Stomach (tissue), 19 donors: Measurements from ENCODE around the gene C2CD4D. TPM values are rescaled to one million over a fixed set of nuclear protein-coding genes. Genes with fewer than 3 reads are reported as not detected.
"Not testable (repeated sequence)": the region's sequence is repeated elsewhere in the genome, so short reads cannot be mapped to it uniquely, and the experiment has no call there.

Experiments
- DNase-seq, 2 donors: peaks; one replicate each; pipeline versions ENCODE4 v3.0.0 to v3.0.0-alpha.2; 2013 to 2019
- H3K27ac ChIP-seq, 5 donors: fragments of 200-600 bp in 4 of 5; sonication (generic) in 4 of 5; one replicate each; pipeline ENCODE4 v1.5.1; 2013 to 2019; ENCODE audit warnings: mild to moderate bottlenecking in 1 of 5, moderate library complexity in 1 of 5
- H3K27me3 ChIP-seq, 3 donors: fragments of 200-600 bp; sonication (generic); one replicate each; pipeline ENCODE4 v1.5.1; 2017 to 2019; ENCODE audit warnings: mixed run types in 1 of 3
- H3K36me3 ChIP-seq, 4 donors: fragments of 200-600 bp; sonication (generic); 1 replicate in 3 of 4; 2 replicates in 1 of 4; pipeline ENCODE4 v1.5.1; 2016 to 2019
- H3K4me1 ChIP-seq, 4 donors: fragments of 200-600 bp; sonication (generic); one replicate each; pipeline ENCODE4 v1.5.1; 2016 to 2019
- H3K4me3 ChIP-seq, 4 donors: fragments of 200-600 bp; sonication (generic) in 3 of 4; one replicate each; pipeline ENCODE4 v1.5.1; 2016 to 2019; ENCODE audit warnings: mild to moderate bottlenecking in 1 of 4
- H3K9me3 ChIP-seq, 4 donors: fragments of 200-600 bp; sonication (generic); one replicate each; pipeline ENCODE4 v1.5.1; 2016 to 2019
- CTCF ChIP-seq, 7 experiments: fragments of 450-650 bp in 4 of 7; fragments of 200-600 bp in 3 of 7; sonication (generic) in 3 of 7; IDR thresholded peaks; one replicate each; pipeline ENCODE4 v1.5.1; 2016 to 2019; ENCODE audit warnings: antibody characterized with exemption in 7 of 7, control low read depth in 2 of 7, mild to moderate bottlenecking in 1 of 7
- EP300 ChIP-seq: sonication (generic); formaldehyde crosslinking; IDR thresholded peaks from one replicate; pipeline ENCODE4 v1.6.1; 2017; ENCODE audit warnings: antibody characterized with exemption
- POLR2A ChIP-seq, 4 donors: fragments of 450-650 bp; IDR thresholded peaks; one replicate each; pipeline ENCODE4 v1.6.1; 2016; ENCODE audit warnings: antibody characterized with exemption in 4 of 4, control low read depth in 2 of 4, mild to moderate bottlenecking in 1 of 4, moderate library complexity in 1 of 4
- POLR2AphosphoS5 ChIP-seq, 3 donors: sonication (generic); formaldehyde crosslinking; IDR thresholded peaks; one replicate each; pipeline ENCODE4 v1.6.1; 2016; ENCODE audit warnings: antibody characterized with exemption in 3 of 3
- WGBS, 5 donors: extraction: QIAGEN DNeasy Blood & Tissue Kit in 3 of 5; methylation state at CpG; one replicate each; pipeline versions ENCODE4 v1.1.5 to v1.1.7; 2013 to 2018; 5-methylcytosine and 5-hydroxymethylcytosine counted together
- intact Hi-C: fragments of 100-400 bp; cut with DNase I; formaldehyde crosslinking; loops from one replicate; pipeline ENCODE4 v1.15.1; 2023; ENCODE audit warnings: low total_unique reads
- long read RNA-seq, 10 donors: transcript quantifications; one replicate each; lab custom pipeline, GENCODE V29; 2026
- polyA plus RNA-seq, 3 donors: library from polyadenylated mRNA; stranded (reverse); fragments of 200-250 nt; gene quantifications; one replicate each; pipeline ENCODE4 v1.2.3, GENCODE V29; 2013
- total RNA-seq, 5 donors: library from RNA; depleted of rRNA; stranded (reverse); fragments of >200 nt; gene quantifications; one replicate each; pipeline versions ENCODE4 v1.1.0 to v1.2.3, GENCODE V29; 2014 to 2016
- donor health status: healthy with polysubstance abuse.
- donor health status: Bipolar disorder and iron deficiency.
- donor health status: healthy.

Gene C2CD4D
- under 1 TPM in 1 of 5 donors, not detected in 4; 0.58 TPM for total RNA-seq
- under 1 TPM in 2 of 3 donors, not detected in 1; 0.44 to 0.73 TPM for polyA plus RNA-seq
- long read RNA-seq, donor 1, result 0 reads
- long read RNA-seq, donor 2, result 0 reads
- long read RNA-seq, donor 3, result 0 reads
- long read RNA-seq, donor 4, result 0 reads
- long read RNA-seq, donor 5, result 0 reads
- long read RNA-seq, donor 6, result 0 reads
- long read RNA-seq, donor 7, result 0 reads
- long read RNA-seq, donor 8, result 0 reads
- long read RNA-seq, donor 9, result 0 reads
- long read RNA-seq, donor 10, result 0 reads

DNA sequence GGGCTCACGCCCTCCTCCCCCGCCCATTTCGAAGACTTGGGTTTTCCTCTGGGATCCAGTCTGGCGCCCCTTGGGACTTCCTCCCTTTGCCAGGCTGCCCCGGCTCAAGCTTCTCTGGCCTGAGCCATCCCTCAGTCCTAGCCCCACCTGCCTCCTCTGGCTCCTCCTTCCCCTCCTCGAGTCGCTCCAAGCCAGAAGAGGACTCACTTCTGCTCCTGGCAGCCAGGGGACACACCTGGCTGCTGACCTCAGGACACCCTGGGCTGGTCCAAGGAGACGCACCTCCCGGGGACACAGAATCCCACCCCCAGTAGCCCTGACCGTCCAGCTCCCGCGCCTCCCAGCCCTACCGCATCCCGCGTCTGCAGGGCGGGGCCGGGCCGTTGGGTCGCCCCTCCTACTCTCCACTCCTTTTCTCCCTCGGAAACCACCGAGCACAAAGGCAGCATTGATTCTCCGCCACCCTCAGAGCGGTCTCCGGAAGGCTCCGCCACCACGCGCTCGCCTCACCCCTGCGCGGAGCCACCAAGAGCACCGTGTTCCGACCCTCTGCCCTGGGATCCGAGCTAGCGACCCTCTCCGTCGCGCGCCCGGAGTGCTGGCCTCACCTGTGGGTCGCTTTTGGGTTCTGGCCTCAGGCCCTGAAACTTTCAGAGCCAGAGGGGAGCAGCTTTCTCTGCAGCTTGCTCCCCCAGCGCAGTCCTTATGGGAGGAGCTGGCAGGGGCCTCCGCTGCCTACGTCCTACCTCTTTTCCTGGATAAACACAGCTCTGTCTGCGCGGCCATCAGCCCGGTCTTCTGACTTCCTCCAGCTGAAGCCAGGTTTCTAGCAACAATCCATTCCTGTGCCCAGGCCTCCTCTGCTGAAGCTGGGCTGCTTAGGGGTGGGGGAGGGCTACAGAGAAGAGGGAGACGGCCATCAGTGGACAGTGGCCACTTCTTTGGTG, at the start of gene C2CD4D:
Gene C2CD4D (minus strand): TSS at position 364 of the 947 bp plus-strand sequence. CDS start 831 bp downstream, outside the sequence.
- intact Hi-C loops, result no loop called here
- peak; percentile 76 to 94 for DNase-seq
- Histone ChIP-seq H3K27me3 (peaks cover 0 to 57% (median 24%) of the 10 kb centered on the region in 3 donors), H3K4me1 (peaks cover 30 to 43% (median 40%) of the 10 kb centered on the region in 4 donors), H3K36me3 (no peaks in the 10 kb centered on the region), H3K9me3 (no peaks in the 10 kb centered on the region), H3K4me3 (peak within 1 kb of the TSS; percentile 47 to 54 (median 50)), H3K27ac (peak within 1 kb of the TSS; percentile 83 to 88 (median 85))
- 4 to 7% (median 4%) methylated on average over 28 to 47 of the region's 47 CpGs for WGBS, 5 donors
- TF ChIP-seq CTCF (IDR thresholded peaks at IDR 0.05) (peak in 1 of 7 experiments; percentile 17), EP300 (no peak), POLR2A (IDR thresholded peaks at IDR 0.05) (peak in 2 of 4 donors; percentile 26 to 75), POLR2AphosphoS5 (IDR thresholded peaks at IDR 0.05) (peak in 2 of 3 donors; percentile 82 to 91)

DNA sequence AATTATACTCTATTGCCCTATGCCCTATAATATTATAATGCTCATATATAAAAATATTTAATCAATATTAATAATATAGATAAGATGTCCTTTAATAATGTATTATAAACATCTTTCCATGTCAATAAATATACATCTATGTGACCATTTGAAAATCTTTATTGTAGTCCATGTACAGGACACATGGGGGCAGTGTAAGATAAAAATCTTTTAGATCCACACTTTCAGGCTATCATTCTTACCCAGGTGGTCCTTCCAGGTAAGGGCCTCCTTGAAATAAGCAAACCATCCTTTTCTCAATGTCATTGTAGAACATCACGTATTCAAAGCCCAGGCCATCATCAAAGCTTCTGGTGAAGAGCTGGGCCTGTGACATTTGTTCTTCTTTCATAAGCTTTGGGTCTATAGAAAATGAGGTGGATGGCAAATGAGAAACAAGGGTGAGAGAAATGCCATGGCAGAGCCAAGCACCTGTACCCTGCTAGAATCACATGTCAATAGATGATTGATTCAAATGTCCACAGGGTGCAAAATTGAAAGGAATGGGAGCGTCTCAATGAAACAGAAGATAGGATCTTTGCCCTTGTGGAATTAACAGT, 49.5 kb upstream of the C2CD4D start:
- H3K36me3 ChIP-seq, result peaks cover 0 to 68% (median 64%) of the 10 kb centered on the region in 4 donors
- no peak for TF ChIP-seq EP300
- peak in 4 of 7 experiments; percentile 14 to 26 (median 16) for TF ChIP-seq CTCF (IDR thresholded peaks at IDR 0.05)
- intact Hi-C loops, result no loop called here
- H3K27ac ChIP-seq, result no peak overlapping the region
- peak in 1 of 2 donors; percentile 40 for DNase-seq
- WGBS, 5 donors, result 83 to 90% (median 87%) methylated on average over 2 of the region's 2 CpGs
- no peak overlapping the region for H3K4me3 ChIP-seq
- H3K27me3 ChIP-seq, result no peaks in the 10 kb centered on the region
- H3K9me3 ChIP-seq, result no peaks in the 10 kb centered on the region
- H3K4me1 ChIP-seq, result no peaks in the 10 kb centered on the region

DNA sequence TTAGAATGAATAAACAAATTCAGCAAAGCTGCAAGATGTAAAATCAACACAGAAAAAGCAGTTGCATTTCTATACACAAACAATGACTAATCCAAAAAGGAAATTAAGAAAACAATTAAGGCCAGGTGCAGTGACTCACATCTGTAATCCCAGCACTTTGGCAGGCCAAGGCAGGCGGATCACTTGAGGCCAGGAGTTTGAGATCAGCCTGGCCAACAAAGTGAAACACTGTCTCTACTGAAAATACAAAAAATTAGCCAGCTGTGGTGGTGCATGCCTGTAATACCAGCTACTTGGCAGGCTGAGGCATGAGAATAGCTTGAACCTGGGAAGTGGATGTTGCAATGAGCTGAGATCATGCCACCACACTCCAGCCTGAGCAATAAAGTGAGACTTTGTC, 47.4 kb upstream of the C2CD4D start:
- intact Hi-C loops, result no loop called here
- WGBS, 5 donors, result 76 to 92% (median 86%) methylated on average over 1 of the region's 1 CpG
- DNase-seq, result no peak
- Histone ChIP-seq H3K36me3 (peaks cover 0 to 48% (median 44%) of the 10 kb centered on the region in 4 donors), H3K27me3 (no peaks in the 10 kb centered on the region), H3K9me3 (no peaks in the 10 kb centered on the region), H3K4me1 (no peaks in the 10 kb centered on the region), H3K4me3 (no peak overlapping the region), H3K27ac (no peak overlapping the region)
- TF ChIP-seq CTCF (IDR thresholded peaks at IDR 0.05) (no peak), EP300 (no peak), POLR2AphosphoS5 (IDR thresholded peaks at IDR 0.05) (no peak), POLR2A (IDR thresholded peaks at IDR 0.05) (no peak)

DNA sequence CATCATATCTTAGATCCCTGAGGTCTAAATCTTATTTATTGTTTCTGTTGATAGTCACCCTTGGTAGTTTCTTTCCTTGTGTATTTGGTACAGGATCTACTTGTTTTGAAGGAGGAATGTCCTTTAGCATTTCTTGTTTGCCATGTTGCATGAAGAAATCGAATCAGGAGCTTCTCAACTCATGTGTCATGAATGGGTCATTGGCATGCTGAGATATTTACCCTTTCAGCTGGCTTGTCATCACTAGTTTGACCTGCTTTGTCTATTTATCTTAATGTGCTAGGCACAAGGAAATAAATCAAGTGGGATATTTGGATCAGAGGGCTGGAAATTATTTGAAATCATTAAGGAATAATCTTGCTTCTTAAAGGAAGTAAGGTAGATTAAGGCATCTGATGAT, 45.9 kb upstream of the C2CD4D start:
- 49 to 78% (median 76%) methylated on average over 1 of the region's 1 CpG for WGBS, 5 donors
- intact Hi-C loops, result no loop called here
- TF ChIP-seq POLR2A (IDR thresholded peaks at IDR 0.05) (no peak), CTCF (IDR thresholded peaks at IDR 0.05) (no peak), EP300 (no peak), POLR2AphosphoS5 (IDR thresholded peaks at IDR 0.05) (no peak)
- Histone ChIP-seq H3K9me3 (no peaks in the 10 kb centered on the region), H3K4me3 (no peak overlapping the region), H3K27ac (no peak overlapping the region), H3K36me3 (peaks cover 0 to 37% (median 30%) of the 10 kb centered on the region in 4 donors), H3K27me3 (no peaks in the 10 kb centered on the region), H3K4me1 (no peaks in the 10 kb centered on the region)
- DNase-seq, result no peak

- DNase-seq, H3K4me3 ChIP-seq, H3K4me1 ChIP-seq, intact Hi-C loops, H3K9me3 ChIP-seq, H3K27me3 ChIP-seq, H3K27ac ChIP-seq: not testable (repeated sequence)
- 96 to 100% (median 97%) methylated on average over 5 of the region's 5 CpGs for WGBS, 5 donors
- H3K36me3 ChIP-seq, result peaks cover 0 to 34% (median 30%) of the 10 kb centered on the region in 4 donors
Measured at GRCh38 chr1:151884879-151885278, 45.3 kb upstream of the C2CD4D start.

GRCh38 chr1:151884445-151884844, 44.8 kb upstream of the C2CD4D start:
- H3K27me3 ChIP-seq, H3K4me3 ChIP-seq, DNase-seq, H3K27ac ChIP-seq, H3K4me1 ChIP-seq, H3K9me3 ChIP-seq, intact Hi-C loops: not testable (repeated sequence)
- peaks cover 0 to 37% (median 27%) of the 10 kb centered on the region in 4 donors for H3K36me3 ChIP-seq
- 89 to 98% (median 93%) methylated on average over 2 to 3 of the region's 3 CpGs for WGBS, 5 donors
